Mesenchymal stem cell (in vitro differentiated cells and primary cell): ENCODE data around the gene NKD2.

ENCODE experiments used
- DNase-seq: peaks from one replicate; pipeline ENCODE4 v3.0.0-alpha.2; 2013
- H2AFZ ChIP-seq: one replicate; pipeline ENCODE4 v1.6.1; 2013; ENCODE audit warnings: low read depth, mild to moderate bottlenecking, control low read depth, inconsistent platforms, low read length, moderate library complexity
- H2AK5ac ChIP-seq: 2 replicates; pipeline ENCODE4 v1.6.1; 2013; ENCODE audit warnings: low read length, moderate library complexity, mild to moderate bottlenecking, inconsistent platforms; ENCODE audit not compliant: severe bottlenecking
- H2BK120ac ChIP-seq: one replicate; pipeline ENCODE4 v1.6.1; 2013; ENCODE audit warnings: low read depth, mild to moderate bottlenecking, inconsistent platforms, low read length, moderate library complexity
- H2BK12ac ChIP-seq, 2 experiments: one replicate each; pipeline ENCODE4 v1.6.1; 2013; ENCODE audit warnings: inconsistent platforms in 2 of 2, low read length in 2 of 2, mild to moderate bottlenecking in 2 of 2, moderate library complexity in 2 of 2, control low read depth in 1 of 2
- H2BK15ac ChIP-seq: one replicate; pipeline ENCODE4 v1.6.1; 2013; ENCODE audit warnings: mild to moderate bottlenecking, low read depth, inconsistent platforms; ENCODE audit not compliant: poor library complexity, severe bottlenecking
- H2BK5ac ChIP-seq: 2 replicates; pipeline ENCODE4 v1.6.1; 2013; ENCODE audit warnings: low read depth, mild to moderate bottlenecking, low read length, control low read depth, inconsistent platforms; ENCODE audit not compliant: poor library complexity, severe bottlenecking
- H3K14ac ChIP-seq, 2 experiments: one replicate each; pipeline ENCODE4 v1.6.1; 2013; ENCODE audit warnings: inconsistent platforms in 2 of 2, low read length in 2 of 2, control low read depth in 1 of 2, mild to moderate bottlenecking in 1 of 2, moderate library complexity in 1 of 2
- H3K18ac ChIP-seq, 2 experiments: one replicate each; pipeline ENCODE4 v1.6.1; 2013; ENCODE audit warnings: inconsistent platforms in 2 of 2, low read length in 2 of 2, control low read depth in 1 of 2, low read depth in 1 of 2, mild to moderate bottlenecking in 1 of 2
- H3K23ac ChIP-seq, 2 experiments: one replicate each; pipeline ENCODE4 v1.6.1; 2013; ENCODE audit warnings: inconsistent platforms in 2 of 2, low read length in 2 of 2, mild to moderate bottlenecking in 2 of 2, moderate library complexity in 2 of 2, control low read depth in 1 of 2
- H3K27ac ChIP-seq: 2 replicates; pipeline ENCODE4 v1.5.1; 2013; ENCODE audit warnings: mild to moderate bottlenecking, moderate library complexity, low read length, control low read depth, inconsistent platforms; ENCODE audit not compliant: poor library complexity, severe bottlenecking
- H3K27me3 ChIP-seq, 2 experiments: 2 replicates each; pipeline versions ENCODE4 v1.6.1 to v1.7.0; 2013; ENCODE audit warnings: low read length in 2 of 2, mild to moderate bottlenecking in 2 of 2, moderate library complexity in 2 of 2, control low read depth in 1 of 2, inconsistent platforms in 1 of 2; ENCODE audit not compliant: control insufficient read depth in 1 of 2, insufficient read depth in 1 of 2
- H3K36me3 ChIP-seq, 2 experiments: 2 replicates each; pipeline versions ENCODE4 v1.6.1 to v1.7.0; 2013; ENCODE audit warnings: low read length in 2 of 2, control low read depth in 1 of 2, inconsistent platforms in 1 of 2, low read depth in 1 of 2, mild to moderate bottlenecking in 1 of 2; ENCODE audit not compliant: insufficient read depth in 2 of 2, control insufficient read depth in 1 of 2
- H3K4ac ChIP-seq, 2 experiments: one replicate each; pipeline ENCODE4 v1.6.1; 2013; ENCODE audit warnings: inconsistent platforms in 2 of 2, low read length in 2 of 2, mild to moderate bottlenecking in 2 of 2, moderate library complexity in 2 of 2, control low read depth in 1 of 2, low read depth in 1 of 2
- H3K4me1 ChIP-seq: 2 replicates; pipeline ENCODE4 v1.6.1; 2013; ENCODE audit warnings: low read depth, low read length, control low read depth; ENCODE audit not compliant: control insufficient read depth, insufficient read depth
- H3K4me2 ChIP-seq: 2 replicates; pipeline ENCODE4 v1.6.1; 2013; ENCODE audit warnings: low read length, mild to moderate bottlenecking, inconsistent platforms; ENCODE audit not compliant: poor library complexity, severe bottlenecking
- H3K4me3 ChIP-seq, 2 experiments: 2 replicates each; pipeline versions ENCODE4 v1.5.1 to v1.7.0; 2013; ENCODE audit warnings: low read length in 2 of 2, mild to moderate bottlenecking in 2 of 2, control low read depth in 1 of 2, low read depth in 1 of 2; ENCODE audit not compliant: insufficient read depth in 1 of 2
- H3K79me1 ChIP-seq: replicated peaks from 2 replicates; pipeline ENCODE4 v1.6.1; 2013; ENCODE audit warnings: mild to moderate bottlenecking, control low read depth, low read length, inconsistent platforms; ENCODE audit not compliant: poor library complexity, severe bottlenecking
- H3K9ac ChIP-seq: 2 replicates; pipeline ENCODE4 v1.7.0; 2013; ENCODE audit warnings: mild to moderate bottlenecking, low read length, moderate library complexity
- H3K9me3 ChIP-seq: 2 replicates; pipeline ENCODE4 v1.7.0; 2013; ENCODE audit warnings: mild to moderate bottlenecking, low read length; ENCODE audit not compliant: control insufficient read depth
- H4K8ac ChIP-seq: one replicate; pipeline ENCODE4 v1.6.1; 2013; ENCODE audit warnings: inconsistent platforms, mild to moderate bottlenecking, low read length, moderate library complexity
- H4K91ac ChIP-seq: one replicate; pipeline ENCODE4 v1.6.1; 2013; ENCODE audit warnings: mild to moderate bottlenecking, low read length, inconsistent platforms
- whole genome bisulfite sequencing: methylation state at CpG from one replicate; pipeline ENCODE4 v1.1.7; 2013; ENCODE audit warnings: mixed read lengths; 5-methylcytosine and 5-hydroxymethylcytosine counted together

The NKD2 gene

GRCh38 chr5:1058083-1058945 is 49.7 kb downstream of the NKD2 start:
- Histone ChIP-seq H2BK15ac (no peak overlapping the region), H2BK12ac (no peak overlapping the region), H3K4me1 (no peaks in the 10 kb centered on the region), H3K27ac (no peak overlapping the region), H3K36me3 (peaks cover 14 to 17% of the 10 kb centered on the region in 2 experiments), H3K4me2 (no peak overlapping the region), H2AFZ (no peak overlapping the region), H3K27me3 (no peaks in the 10 kb centered on the region), H2BK5ac (no peak overlapping the region), H3K79me1 (no peaks in the 10 kb centered on the region), H4K91ac (no peak overlapping the region), H3K18ac (no peak overlapping the region), H3K9ac (no peak overlapping the region), H2BK120ac (no peak overlapping the region), H3K23ac (no peak overlapping the region), H4K8ac (no peak overlapping the region), H3K14ac (no peak overlapping the region), H3K4ac (no peak overlapping the region), H3K4me3 (no peak overlapping the region), H2AK5ac (no peak overlapping the region), H3K9me3 (no peaks in the 10 kb centered on the region)
- WGBS, result 93% methylated on average over 36 of the region's 36 CpGs
- no peak for DNase-seq

DNA sequence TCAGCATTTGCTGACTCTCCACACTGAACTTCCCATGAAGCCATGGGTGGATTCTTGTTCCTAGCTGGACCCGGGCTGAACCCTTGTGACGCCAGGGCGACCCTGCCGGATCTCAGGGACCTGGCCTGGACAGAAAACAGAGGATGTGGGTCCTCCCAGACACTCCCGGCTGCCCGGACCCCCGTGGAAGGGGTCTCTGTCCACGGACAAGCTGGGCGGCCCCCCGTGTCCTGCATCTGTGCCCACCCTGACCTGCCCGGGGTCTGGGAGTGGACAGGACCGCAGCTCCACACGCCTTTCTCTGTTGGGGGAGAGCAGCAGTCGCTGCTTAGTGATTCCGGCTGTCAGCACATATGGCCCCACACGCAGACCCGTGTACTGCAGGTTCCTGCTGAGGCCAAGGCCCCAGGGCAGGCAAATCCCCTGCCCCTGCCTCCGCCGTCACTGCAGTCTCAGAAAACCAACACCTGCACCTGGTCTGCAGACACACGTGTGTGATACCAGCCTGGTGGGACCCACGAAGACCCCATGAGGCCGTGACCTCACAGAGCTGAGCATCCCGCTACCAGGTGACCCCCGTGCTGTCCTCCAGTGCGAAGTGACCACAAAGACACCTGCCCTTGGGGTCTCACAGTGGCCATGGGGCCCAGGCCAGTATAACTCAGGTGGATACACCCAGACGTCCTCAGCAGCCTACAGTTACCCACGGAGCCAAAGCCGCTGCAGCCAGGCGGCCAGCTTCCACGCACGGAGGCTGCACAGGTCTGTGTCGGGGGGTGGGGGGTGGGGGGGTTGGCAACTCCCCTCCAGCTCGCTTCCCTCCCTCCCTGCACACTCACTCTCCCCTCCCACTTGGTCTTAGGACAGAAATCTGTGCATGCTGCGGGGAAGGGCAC is 50.6 kb downstream of the NKD2 start:
- H3K4ac ChIP-seq, result no peak overlapping the region
- H3K9ac ChIP-seq, result no peak overlapping the region
- H3K23ac ChIP-seq, result no peak overlapping the region

DNA sequence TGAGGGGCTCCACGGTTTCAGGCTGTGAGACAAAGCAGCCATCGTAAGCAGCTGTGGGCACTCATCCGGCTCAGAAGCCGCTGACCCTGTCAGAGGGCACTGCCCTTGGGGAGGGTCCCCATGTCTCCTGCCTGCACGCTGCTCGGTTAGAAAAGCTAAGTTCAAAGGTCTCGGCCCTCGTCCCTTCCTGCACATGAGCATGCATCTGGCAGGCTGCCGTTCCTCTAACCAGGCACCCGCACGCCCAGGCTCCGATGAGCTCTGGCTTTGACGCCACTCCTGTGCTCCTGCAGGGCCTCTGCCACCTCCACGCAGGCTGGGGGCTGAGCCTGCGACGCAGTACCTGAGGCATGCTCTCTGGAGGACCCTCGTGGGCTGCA is 51.3 kb downstream of the NKD2 start:
- 81% methylated on average over 17 of the region's 17 CpGs for WGBS
- Histone ChIP-seq H3K4ac (no peak overlapping the region), H3K4me3 (no peak overlapping the region)

More for the DNA sequence above, 50.6 kb downstream of the NKD2 start:
- no peaks in the 10 kb centered on the region for H3K27me3 ChIP-seq
- H2BK15ac ChIP-seq, result no peak overlapping the region
- no peak overlapping the region for H3K27ac ChIP-seq
- no peak overlapping the region for H2AFZ ChIP-seq
- WGBS, result 93% methylated on average over 29 of the region's 34 CpGs
- no peak for DNase-seq
- no peaks in the 10 kb centered on the region for H3K9me3 ChIP-seq
- H2BK12ac ChIP-seq, result no peak overlapping the region
- H2BK5ac ChIP-seq, result no peak overlapping the region
- H4K91ac ChIP-seq, result no peak overlapping the region
- H3K18ac ChIP-seq, result no peak overlapping the region
- H4K8ac ChIP-seq, result peak overlapping the region; percentile 13
- H3K4me3 ChIP-seq, result no peak overlapping the region
- no peak overlapping the region for H3K4me2 ChIP-seq
- no peak overlapping the region for H2AK5ac ChIP-seq
- peaks cover 14 to 20% of the 10 kb centered on the region in 2 experiments for H3K36me3 ChIP-seq
- no peaks in the 10 kb centered on the region for H3K4me1 ChIP-seq
- H3K14ac ChIP-seq, result no peak overlapping the region
- H3K79me1 ChIP-seq, result no peaks in the 10 kb centered on the region
- H2BK120ac ChIP-seq, result no peak overlapping the region

GRCh38 chr5:1060535-1060981 is 52.0 kb downstream of the NKD2 start:
- H3K27ac ChIP-seq, result no peak overlapping the region
- H4K91ac ChIP-seq, result no peak overlapping the region

More for the DNA sequence above, 51.3 kb downstream of the NKD2 start:
- H3K27ac ChIP-seq, result no peak overlapping the region
- no peak overlapping the region for H3K14ac ChIP-seq
- H2BK5ac ChIP-seq, result no peak overlapping the region
- no peaks in the 10 kb centered on the region for H3K27me3 ChIP-seq
- H2AK5ac ChIP-seq, result no peak overlapping the region
- H3K9ac ChIP-seq, result no peak overlapping the region
- H3K9me3 ChIP-seq, result no peaks in the 10 kb centered on the region
- H3K36me3 ChIP-seq, result peaks cover 11 to 20% of the 10 kb centered on the region in 2 experiments
- no peak for DNase-seq
- no peak overlapping the region for H4K8ac ChIP-seq
- no peak overlapping the region for H2AFZ ChIP-seq
- H2BK15ac ChIP-seq, result no peak overlapping the region
- no peak overlapping the region for H3K23ac ChIP-seq
- no peak overlapping the region for H2BK120ac ChIP-seq
- no peak overlapping the region for H3K18ac ChIP-seq
- no peak overlapping the region for H2BK12ac ChIP-seq
- no peak overlapping the region for H3K4me2 ChIP-seq
- H4K91ac ChIP-seq, result no peak overlapping the region
- no peaks in the 10 kb centered on the region for H3K4me1 ChIP-seq
- no peaks in the 10 kb centered on the region for H3K79me1 ChIP-seq

More at GRCh38 chr5:1060535-1060981, 52.0 kb downstream of the NKD2 start:
- H3K14ac ChIP-seq, result no peak overlapping the region
- H2AFZ ChIP-seq, result no peak overlapping the region
- H3K9me3 ChIP-seq, result no peaks in the 10 kb centered on the region
- no peak overlapping the region for H2BK5ac ChIP-seq
- no peaks in the 10 kb centered on the region for H3K27me3 ChIP-seq
- no peak overlapping the region for H2AK5ac ChIP-seq
- no peak overlapping the region for H3K9ac ChIP-seq
- no peak overlapping the region for H3K4me3 ChIP-seq
- no peak overlapping the region for H3K4ac ChIP-seq
- no peak overlapping the region for H3K4me2 ChIP-seq
- H2BK12ac ChIP-seq, result no peak overlapping the region
- no peaks in the 10 kb centered on the region for H3K4me1 ChIP-seq
- no peak overlapping the region for H3K23ac ChIP-seq
- H2BK120ac ChIP-seq, result no peak overlapping the region
- DNase-seq, result no peak
- no peak overlapping the region for H2BK15ac ChIP-seq
- 81% methylated on average over 22 of the region's 24 CpGs for WGBS
- peaks cover 4 to 20% of the 10 kb centered on the region in 2 experiments for H3K36me3 ChIP-seq
- H4K8ac ChIP-seq, result no peak overlapping the region
- H3K18ac ChIP-seq, result no peak overlapping the region
- no peaks in the 10 kb centered on the region for H3K79me1 ChIP-seq
